DOHH2 (cell line): Measurements from ENCODE around the gene EPB41L1.

Experiments
- H3F3A ChIP-seq: fragments of 200-600 bp; sonication (generic), shearing (Covaris generic); 2 replicates; pipeline ENCODE4 v1.6.0; 2016; ENCODE audit warnings: antibody characterized with exemption, mild to moderate bottlenecking; ENCODE audit not compliant: control insufficient read depth, insufficient read depth
- H3K27ac ChIP-seq: fragments of 200-600 bp; sonication (generic); 2 replicates; pipeline ENCODE4 v1.5.1; 2014; ENCODE audit warnings: low read depth, mild to moderate bottlenecking, low read length, moderate library complexity
- H3K27me3 ChIP-seq: fragments of 200-600 bp; sonication (generic); 2 replicates; pipeline ENCODE4 v1.6.1; 2014; ENCODE audit warnings: mild to moderate bottlenecking, low read length, mixed read lengths; ENCODE audit not compliant: control insufficient read depth
- H3K36me3 ChIP-seq: fragments of 200-600 bp; sonication (generic); 2 replicates; pipeline ENCODE4 v1.6.1; 2014; ENCODE audit warnings: mild to moderate bottlenecking, low read length, moderate library complexity, mixed read lengths; ENCODE audit not compliant: control insufficient read depth
- H3K4me1 ChIP-seq: fragments of 200-600 bp; sonication (generic); 2 replicates; pipeline ENCODE4 v1.6.1; 2014; ENCODE audit warnings: mild to moderate bottlenecking, low read length, mixed read lengths; ENCODE audit not compliant: control insufficient read depth
- H3K4me2 ChIP-seq: fragments of 200-600 bp; sonication (generic); 2 replicates; pipeline ENCODE4 v1.6.0; 2014; ENCODE audit warnings: mild to moderate bottlenecking, low read length, moderate library complexity
- H3K4me3 ChIP-seq: fragments of 200-600 bp; sonication (generic); 2 replicates; pipeline ENCODE4 v1.5.1; 2014; ENCODE audit warnings: mild to moderate bottlenecking, low read length, mixed read lengths
- H3K79me2 ChIP-seq: fragments of 200-600 bp; sonication (generic); 2 replicates; pipeline ENCODE4 v1.6.1; 2014; ENCODE audit warnings: mild to moderate bottlenecking, low read length, mixed read lengths; ENCODE audit not compliant: control insufficient read depth
- H3K9me2 ChIP-seq: fragments of 200-600 bp; sonication (generic); replicated peaks from 2 replicates; pipeline ENCODE4 v1.6.1; 2014; ENCODE audit warnings: mild to moderate bottlenecking, low read length, mixed read lengths; ENCODE audit not compliant: control insufficient read depth
- H3K9me3 ChIP-seq: fragments of 200-600 bp; sonication (generic); 2 replicates; pipeline ENCODE4 v1.6.1; 2014; ENCODE audit warnings: antibody characterized with exemption, low read length, mixed read lengths; ENCODE audit not compliant: control insufficient read depth, insufficient read depth
- H4K20me1 ChIP-seq: fragments of 200-600 bp; sonication (generic); 2 replicates; pipeline ENCODE4 v1.6.0; 2014; ENCODE audit warnings: low read depth, mild to moderate bottlenecking, antibody characterized with exemption, low read length, moderate library complexity; ENCODE audit not compliant: control insufficient read depth, insufficient read depth
- CTCF ChIP-seq: fragments of 200-600 bp; sonication (generic); IDR thresholded peaks from one replicate; pipeline ENCODE4 v1.5.1; 2014; ENCODE audit warnings: antibody characterized with exemption, mild to moderate bottlenecking, low read depth, low read length; ENCODE audit not compliant: poor library complexity, severe bottlenecking
- EZH2phosphoT487 ChIP-seq: fragments of 200-600 bp; sonication (generic); IDR thresholded peaks from 2 replicates; pipeline ENCODE4 v1.6.1; 2017; ENCODE audit warnings: borderline replicate concordance, mild to moderate bottlenecking, antibody characterized with exemption, low read length, moderate library complexity, mixed read lengths

The EPB41L1 gene

DNA sequence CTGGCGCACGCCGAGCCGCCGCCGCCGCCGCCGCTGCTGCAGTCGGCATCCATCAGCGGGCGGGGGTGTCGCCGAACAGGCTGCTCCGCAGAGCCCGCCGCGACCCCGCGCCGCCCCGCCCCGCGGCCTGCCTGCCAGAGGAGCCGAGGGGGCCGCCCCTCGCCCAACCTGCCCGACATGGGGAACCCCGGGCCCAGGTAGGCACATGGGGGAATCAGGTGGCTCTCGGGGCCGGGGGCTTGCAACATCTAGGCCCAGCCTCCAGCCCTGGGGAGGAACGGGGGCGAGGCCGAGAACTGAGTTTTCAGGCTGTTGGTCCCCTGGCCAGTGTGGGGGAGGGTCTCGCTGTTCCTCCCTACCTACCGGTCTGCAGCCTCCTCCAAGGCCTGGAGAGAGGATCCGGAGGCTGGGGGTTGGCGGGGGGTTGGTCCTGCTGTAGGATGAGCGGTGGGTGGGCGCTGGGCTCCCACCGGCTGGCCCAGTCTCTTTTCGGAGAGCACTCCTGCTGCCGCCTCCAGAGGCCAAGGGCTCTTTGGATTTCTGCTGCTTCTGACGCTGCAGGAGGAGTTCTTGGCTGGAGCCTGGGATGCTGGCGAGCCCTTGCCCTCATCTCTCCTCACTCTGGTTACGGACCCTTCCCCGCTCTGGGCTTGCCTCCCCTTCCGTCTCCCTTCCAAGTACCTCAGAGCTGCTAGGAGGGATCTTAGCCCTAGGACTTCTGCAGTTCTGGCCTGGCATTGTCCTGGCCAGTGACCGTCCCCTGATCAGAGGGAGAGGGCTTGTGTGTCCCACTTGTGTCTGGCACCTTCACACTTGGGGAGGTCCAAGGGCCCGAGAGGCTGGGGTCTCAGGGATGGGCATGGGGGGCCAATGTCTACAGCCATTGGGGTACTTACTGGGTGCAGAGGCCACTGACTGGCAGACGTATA is at the start of gene EPB41L1:
Gene EPB41L1 (plus strand): TSS at position 41 of the 929 bp plus-strand sequence. CDS start 19,038 bp downstream, outside the sequence.
- Histone ChIP-seq H3K27me3 (peaks cover 44% of the 10 kb centered on the region), H3K36me3 (no peaks in the 10 kb centered on the region), H3K27ac (no peak within 1 kb of the TSS), H4K20me1 (0 out of 2 replicates have a peak, but pooled peaks cover 2% of the 10 kb centered on the region), H3K4me3 (peak within 1 kb of the TSS; percentile 41; the same call in 1 of the 2 replicates), H3K4me1 (no peaks in the 10 kb centered on the region), H3K9me2 (no peaks in the 10 kb centered on the region), H3K9me3 (no peaks in the 10 kb centered on the region), H3K4me2 (peak within 1 kb of the TSS; percentile 53), H3K79me2 (no peaks in the 10 kb centered on the region), H3F3A (no peaks in the 10 kb centered on the region)
- TF ChIP-seq CTCF (no peak), EZH2phosphoT487 (no peak)

DNA sequence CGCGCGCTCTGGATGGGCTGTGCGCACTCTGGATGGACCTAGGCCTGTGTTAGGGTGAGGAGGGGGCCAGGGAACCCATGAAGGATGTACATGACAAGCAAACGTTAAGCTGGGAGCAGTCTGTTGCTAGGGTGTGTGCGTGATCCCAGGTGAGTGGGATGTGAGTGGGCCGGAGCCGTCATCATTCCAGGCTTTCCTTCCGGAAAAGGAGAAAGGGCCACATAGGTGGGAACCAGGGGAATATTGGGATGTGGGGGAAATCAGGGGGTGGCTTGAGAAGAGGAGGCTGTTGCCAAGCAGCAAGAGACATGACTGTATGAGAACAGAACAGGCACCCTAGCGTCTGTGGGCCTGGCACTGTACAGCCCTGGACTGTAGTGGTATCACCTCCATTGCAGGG is 49.7 kb upstream of the EPB41L1 start:
- H3K79me2 ChIP-seq: no peaks in the 10 kb centered on the region
- H3K9me2 ChIP-seq: no peaks in the 10 kb centered on the region
- no peaks in the 10 kb centered on the region for H3K36me3 ChIP-seq
- no peaks in the 10 kb centered on the region for H3K27me3 ChIP-seq
- H4K20me1 ChIP-seq: no peaks in the 10 kb centered on the region
- no peaks in the 10 kb centered on the region for H3K9me3 ChIP-seq
- H3K27ac ChIP-seq: no peak overlapping the region
- no peak overlapping the region for H3K4me2 ChIP-seq
- H3K4me1 ChIP-seq: no peaks in the 10 kb centered on the region
- no peak overlapping the region for H3K4me3 ChIP-seq
- no peak for TF ChIP-seq EZH2phosphoT487
- TF ChIP-seq CTCF: no peak
- no peaks in the 10 kb centered on the region for H3F3A ChIP-seq

DNA sequence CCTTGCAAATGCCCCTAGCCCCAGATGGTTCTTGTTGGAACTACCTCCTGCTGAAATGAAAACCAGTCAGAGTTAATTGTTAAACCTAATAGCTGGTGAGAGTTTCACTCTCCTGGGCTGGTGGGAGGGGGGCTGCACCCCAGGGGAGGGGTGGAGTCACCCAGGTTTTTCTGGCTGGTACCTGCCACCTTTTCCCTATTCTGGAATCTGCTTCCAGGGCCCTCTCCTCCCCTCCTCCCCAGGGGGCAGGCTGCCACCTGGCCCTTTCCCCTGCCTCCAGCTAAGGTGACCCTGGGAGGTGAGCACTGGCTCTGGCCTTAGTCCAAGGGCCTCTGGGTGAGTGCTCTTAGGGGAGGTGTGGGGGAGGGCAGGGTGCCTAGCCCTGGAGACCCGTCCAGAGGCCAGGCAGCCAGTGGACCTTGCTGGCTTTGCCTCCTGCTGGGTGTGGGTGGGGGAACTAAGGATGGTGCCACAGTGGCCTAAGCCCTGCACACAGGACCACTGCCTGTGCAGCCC is 48.8 kb upstream of the EPB41L1 start:
- TF ChIP-seq EZH2phosphoT487 (no peak), CTCF (no peak)
- H3K9me3 ChIP-seq: no peaks in the 10 kb centered on the region

More for the DNA sequence above, 48.8 kb upstream of the EPB41L1 start:
- no peak overlapping the region for H3K4me2 ChIP-seq
- no peaks in the 10 kb centered on the region for H3F3A ChIP-seq
- no peak overlapping the region for H3K27ac ChIP-seq
- no peak overlapping the region for H3K4me3 ChIP-seq
- H3K4me1 ChIP-seq: no peaks in the 10 kb centered on the region
- H3K79me2 ChIP-seq: no peaks in the 10 kb centered on the region
- no peaks in the 10 kb centered on the region for H3K9me2 ChIP-seq
- no peaks in the 10 kb centered on the region for H3K36me3 ChIP-seq
- H3K27me3 ChIP-seq: no peaks in the 10 kb centered on the region
- H4K20me1 ChIP-seq: no peaks in the 10 kb centered on the region
